HG03108 (cell line): ENCODE data around the gene ZBTB46.
"Not testable (repeated sequence)": the region's sequence is repeated elsewhere in the genome, so short reads cannot be mapped to it uniquely, and the experiment has no call there.

Experiments
- ATAC-seq: cut with Tn5 transposase; IDR thresholded peaks from one replicate; pipeline ENCODE4 v1.9.1; 2021; ENCODE audit warnings: moderate library complexity; ENCODE audit not compliant: unreplicated experiment

Gene ZBTB46

DNA sequence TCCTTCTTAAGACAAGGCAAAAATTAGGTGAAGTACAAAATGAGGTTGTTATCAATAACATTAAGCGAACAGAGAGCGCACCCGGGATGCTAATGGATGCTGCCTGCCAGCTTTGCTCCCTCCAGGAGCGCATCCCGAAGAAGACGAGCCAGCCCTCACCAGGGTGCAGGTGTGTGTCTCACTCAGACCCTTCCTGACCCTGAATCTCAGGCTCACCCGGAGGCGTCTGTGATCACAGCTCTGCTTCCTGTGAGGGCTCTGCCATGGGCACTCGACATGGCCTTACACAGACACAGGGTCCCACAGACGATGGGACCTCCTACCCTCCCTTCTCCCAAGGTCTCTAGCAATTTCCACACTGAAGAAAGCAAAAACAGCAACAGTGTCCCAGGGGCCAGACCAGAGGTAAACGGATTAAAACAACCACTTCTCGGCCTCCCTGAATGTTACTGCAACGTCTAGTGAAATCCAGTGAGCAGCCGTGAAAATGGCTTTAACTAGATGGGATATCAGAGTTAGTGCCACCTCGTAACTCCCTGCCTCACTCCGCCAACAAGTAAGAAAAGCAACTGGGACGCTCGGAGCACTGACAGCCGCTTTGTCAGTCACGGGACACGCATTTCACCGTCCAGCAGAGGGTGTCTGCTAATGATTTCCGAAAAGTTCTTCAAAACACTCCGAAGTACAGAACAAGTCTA, 11.7 kb downstream of the ZBTB46 start:
- ATAC-seq, result no peak

DNA sequence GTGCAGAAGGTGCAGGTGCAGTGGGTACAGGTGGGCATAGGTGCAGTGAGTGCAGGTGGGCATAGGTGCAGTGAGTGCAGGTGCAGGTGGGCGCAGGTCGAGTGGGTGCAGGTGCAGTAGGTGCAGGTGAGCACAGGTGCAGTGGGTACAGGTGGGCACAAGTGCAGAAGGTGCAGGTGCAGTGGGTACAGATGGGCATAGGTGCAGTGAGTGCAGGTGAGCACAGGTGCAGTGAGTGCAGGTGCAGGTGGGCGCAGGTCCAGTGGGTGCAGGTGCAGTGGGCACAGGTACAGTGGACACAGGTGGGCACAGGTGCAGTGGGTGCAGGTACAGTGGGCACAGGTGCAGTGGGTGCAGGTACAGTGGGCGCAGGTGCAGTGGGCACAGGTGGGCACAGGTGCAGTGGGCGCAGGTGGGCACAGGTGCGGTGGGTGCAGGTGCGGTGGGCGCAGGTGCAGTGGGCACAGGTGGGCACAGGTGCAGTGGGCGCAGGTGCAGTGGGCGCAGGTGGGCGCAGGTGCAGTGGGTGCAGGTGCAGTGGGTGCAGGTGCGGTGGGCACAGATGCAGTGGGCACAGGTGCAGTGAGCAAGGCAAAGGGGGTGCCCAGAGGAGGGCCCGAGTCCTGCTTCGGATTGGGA, 15.3 kb downstream of the ZBTB46 start:
- ATAC-seq, result no peak

DNA sequence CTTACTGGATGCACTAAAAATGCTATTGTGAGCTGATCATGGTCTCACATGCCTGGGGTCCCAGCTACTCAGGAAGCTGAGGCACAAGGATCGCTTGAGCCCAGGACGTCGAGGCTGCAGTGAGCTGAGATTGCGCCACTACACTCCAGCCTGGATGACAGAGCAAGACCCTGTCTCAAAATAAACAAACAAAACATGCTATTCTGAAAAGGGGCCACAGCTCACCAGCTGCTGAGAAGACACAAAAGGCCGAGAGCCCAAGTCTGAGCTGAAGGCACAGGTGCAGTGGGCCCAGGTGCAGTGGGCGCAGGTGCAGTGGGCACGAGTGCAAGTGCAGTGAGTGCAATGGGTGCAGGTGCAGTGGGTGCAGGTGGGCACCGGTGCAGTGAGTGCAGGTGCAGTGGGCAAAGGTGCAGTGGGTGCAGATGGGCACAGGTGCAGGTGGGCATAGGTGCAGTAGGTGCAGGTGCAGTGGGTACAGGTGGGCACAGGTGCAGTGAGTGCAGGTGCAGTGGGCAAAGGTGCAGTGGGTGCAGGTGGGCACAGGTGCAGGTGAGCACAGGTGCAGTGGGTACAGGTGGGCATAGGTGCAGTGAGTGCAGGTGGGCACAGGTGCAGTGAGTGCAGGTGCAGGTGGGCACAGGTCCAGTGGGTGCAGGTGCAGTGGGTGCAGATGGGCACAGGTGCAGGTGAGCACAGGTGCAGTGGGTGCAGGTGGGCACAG, 16.0 kb downstream of the ZBTB46 start:
- no peak for ATAC-seq

DNA sequence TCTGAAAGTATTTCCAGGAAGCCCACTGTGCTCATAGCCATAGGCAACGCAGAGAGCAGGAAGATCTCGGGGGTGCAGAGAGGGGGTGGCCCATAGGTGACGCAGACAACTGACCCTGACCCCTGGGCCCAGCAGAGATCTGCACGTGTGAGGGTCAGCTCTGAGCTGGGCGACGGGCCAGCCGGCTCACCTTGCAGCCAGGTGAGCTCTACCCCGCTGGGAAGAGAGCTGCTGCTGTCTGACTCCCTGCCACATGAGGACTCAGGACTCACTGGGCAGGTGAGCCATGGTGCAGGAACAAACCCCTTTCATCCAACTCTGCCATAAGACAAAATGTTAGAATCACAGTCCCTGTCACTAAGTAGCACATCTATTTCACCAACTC, 19.6 kb downstream of the ZBTB46 start:
- ATAC-seq, result no peak

DNA sequence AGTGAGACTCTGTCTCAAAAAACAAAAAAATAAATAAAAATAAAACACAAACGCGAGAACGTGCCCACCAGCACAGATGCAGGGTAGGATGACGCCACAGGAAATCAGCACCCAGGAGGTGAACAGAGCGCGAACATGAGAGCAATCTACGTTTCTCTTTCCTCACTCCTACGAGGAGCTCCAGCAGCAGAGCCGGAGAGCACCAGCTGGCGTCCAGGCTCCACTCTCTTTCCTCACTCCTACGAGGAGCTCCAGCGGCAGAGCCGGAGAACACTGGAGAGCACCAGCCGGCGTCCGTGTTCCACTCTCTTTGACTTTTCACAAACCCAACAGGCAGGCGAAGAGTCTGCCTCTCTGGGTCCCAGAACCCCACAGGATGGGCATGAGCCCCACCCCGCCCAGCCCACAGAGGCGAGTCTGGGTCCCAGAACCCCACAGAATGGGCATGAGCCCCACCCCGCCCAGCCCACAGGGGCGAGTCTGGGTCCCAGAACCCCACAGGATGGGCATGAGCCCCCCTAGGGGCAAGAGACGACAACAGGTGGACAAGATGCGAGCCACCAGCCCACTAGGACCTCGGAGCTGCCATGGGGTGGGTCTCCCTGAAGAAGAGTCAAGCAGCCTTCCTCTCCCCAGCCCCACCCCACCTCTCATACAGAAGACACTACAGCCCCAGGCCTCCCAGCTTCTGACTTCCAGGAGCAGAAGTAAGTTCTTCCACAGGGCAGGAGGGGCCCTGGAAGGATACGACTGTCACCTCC, 20.2 kb downstream of the ZBTB46 start:
- ATAC-seq, result no peak

DNA sequence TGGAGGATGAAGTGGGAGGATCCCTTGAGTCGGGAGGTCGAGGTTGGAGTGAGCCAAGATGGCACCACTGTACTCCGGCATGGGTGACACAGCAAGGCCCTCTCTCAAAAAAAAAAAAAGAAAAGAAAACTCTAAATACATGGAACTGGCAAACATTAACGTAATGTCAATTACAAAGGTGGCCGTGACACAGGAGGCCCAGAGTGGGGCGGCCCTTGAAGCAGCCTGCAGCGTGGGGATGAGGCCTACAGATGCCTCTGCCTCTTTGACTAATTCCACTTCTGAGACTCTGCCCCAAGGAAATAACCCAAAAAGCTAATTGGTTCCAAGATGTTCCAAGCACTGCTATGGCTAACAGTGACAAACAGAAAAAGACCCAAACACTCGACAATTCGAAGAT, 21.2 kb downstream of the ZBTB46 start:
- no peak for ATAC-seq

DNA sequence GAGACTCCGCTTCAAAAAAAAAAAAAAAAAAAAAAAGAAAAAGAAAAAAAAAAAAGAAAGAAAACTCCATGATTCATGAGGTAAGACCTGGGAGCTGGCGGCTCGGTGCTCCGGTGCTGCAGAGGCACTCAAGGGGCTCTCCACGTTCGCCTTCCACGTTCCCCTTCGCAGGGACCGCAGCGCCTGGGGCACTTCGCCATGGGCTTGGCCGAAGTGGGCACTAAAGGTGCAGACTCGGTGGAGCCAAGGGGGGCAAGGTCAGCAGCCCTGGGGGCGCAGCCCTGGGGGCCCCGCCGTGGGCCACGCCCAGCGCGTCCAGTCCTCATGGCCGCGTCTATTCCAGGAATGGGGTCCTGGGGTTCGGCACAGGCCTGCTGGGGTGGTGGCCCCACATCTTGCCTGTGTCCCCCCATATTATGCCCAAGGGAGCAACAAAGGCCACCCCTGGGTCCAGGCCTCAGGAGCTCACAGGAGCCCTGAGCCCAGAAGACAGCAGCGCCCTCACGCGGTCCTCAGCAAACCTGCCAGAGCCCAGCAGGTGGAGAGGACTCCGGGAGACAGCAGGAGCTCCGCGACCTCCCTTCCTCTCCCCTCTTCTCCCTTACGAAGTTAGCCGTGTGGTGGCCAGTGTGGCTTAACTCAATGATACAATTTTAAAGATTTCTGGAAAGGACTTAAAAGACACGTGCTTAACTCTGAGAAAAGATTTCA, 21.9 kb downstream of the ZBTB46 start:
- no peak for ATAC-seq

DNA sequence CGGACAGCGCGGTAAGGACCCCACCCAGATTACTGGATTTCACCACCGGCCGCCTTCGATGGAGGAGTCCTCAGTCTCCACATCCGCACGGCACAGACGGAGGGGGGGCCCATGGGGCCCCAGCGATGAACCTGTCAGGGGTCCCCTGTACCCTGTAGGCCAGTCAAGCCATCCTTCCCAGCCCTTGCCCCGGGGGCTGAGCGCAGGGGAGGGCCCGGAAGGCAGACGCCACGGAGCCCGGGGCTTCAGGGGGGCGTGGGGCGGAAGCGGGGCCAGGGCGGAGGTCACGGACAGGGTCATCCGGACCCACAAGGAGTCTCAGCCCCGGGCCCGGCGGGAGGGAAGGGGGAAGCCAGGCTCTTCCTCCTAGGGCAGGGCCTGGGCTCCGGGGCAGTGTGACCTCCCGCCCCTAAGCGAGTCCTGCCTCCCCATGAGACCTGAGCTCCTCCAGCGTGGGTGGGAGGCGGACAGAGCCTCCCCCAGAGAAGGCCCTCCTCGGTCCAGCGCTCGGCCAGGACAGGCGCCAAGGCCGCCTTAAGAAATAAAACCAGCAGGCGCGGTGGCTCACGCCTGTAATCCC, 22.8 kb downstream of the ZBTB46 start:
- no peak for ATAC-seq

DNA sequence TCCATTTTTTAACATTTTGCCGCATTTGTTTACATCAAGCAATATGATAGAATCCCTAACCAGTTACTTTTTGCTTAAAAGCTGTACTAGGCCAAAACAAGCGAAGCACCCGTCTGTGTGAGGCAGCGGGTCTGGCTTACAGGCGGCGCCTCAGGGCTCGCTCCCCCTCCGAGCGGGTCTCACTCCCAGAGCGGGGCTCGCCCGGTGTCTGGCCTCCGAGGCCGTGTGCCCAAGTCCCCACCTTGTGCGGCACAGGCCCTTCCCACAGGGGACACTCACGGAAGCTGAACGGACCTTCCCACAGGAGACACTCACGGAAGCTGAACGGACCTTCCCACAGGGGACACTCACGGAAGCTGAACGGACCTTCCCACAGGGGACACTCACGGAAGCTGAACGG, 23.4 kb downstream of the ZBTB46 start:
- no peak for ATAC-seq

DNA sequence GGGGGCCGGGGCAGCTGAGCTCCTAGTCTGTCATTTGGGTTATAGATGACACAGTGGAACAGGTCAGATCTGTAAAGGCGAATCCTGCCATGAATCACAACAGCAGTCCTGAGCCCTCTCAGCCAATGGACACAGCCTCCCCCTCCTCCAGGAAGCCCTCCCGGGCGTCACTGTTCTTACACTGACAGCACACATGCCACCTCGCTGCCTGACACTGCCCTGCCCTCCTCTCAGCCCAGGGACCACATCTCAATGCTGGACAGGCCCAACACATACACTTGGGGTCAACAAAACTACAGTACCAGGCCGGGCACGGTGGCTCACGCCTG, 26.8 kb downstream of the ZBTB46 start:
- ATAC-seq, result no peak

DNA sequence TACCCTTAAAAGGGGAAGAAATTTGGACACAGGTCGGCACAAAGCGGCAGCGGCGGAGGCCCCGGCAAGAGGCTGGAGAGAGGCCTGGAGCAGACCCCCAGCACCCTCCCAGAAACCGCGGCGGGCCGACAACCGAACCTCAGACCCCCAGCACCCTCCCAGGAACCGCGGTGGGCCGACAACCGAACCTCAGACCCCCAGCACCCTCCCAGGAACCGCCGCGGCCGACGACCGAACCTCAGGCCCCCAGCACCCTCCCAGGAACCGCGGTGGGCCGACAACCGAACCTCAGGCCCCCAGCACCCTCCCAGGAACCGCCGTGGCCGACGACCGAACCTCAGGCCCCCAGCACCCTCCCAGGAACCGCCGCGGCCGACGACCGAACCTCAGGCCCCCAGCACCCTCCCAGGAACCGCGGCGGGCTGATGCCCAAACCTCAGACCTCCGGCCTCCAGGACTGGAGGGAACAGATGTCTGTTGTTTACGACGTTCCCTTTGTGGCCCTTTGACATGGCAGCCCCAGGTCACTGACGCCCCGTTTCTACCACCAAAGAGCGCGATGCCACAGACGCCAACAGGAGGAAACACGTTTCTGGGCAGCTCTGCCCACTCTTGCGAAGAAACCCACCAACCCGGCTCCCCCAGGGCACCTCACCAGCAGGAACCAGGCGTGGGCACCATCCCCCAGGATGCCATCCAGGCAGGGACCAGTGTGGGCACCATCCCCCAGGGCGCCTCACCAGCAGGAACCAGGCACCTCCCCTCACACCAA, 28.4 kb downstream of the ZBTB46 start:
- no peak for ATAC-seq

DNA sequence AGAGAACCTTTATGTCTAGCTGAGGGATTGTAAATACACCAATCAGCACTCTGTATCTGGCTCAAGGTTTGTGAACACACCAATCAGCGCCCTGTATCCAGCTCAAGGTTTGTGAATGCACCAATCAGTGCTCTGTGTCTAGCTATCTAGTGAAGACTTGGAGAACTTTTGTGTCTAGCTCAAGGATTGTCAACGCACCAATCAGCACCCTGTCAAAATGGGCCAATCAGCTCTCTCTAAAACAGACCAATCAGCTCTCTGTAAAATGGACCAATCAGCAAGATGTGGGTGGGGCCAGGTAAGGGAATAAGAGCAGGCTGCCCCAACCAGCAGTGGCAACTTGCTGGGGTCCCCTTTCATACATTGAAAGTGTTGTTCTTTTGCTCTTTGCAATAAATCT, 29.9 kb downstream of the ZBTB46 start:
- ATAC-seq, result not testable (repeated sequence)

DNA sequence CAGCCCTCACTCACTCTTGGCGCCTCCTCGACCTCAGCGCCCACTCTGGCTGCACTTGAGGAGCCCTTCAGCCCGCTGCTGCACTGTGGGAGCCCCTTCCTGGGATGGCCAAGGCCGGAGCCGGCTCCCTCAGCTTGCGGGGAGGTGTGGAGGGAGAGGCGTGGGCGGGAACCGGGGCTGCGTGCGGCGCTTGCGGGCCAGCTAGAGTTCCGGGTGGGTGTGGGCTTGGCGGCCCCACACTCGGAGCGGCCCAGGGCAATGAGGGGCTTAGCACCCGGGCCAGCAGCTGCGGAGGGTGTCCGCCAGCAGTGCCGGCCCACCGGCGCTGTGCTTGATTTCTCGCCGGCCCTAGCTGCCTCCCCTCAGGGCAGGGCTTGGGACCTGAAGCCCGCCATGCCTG, 30.7 kb downstream of the ZBTB46 start:
- not testable (repeated sequence) for ATAC-seq

DNA sequence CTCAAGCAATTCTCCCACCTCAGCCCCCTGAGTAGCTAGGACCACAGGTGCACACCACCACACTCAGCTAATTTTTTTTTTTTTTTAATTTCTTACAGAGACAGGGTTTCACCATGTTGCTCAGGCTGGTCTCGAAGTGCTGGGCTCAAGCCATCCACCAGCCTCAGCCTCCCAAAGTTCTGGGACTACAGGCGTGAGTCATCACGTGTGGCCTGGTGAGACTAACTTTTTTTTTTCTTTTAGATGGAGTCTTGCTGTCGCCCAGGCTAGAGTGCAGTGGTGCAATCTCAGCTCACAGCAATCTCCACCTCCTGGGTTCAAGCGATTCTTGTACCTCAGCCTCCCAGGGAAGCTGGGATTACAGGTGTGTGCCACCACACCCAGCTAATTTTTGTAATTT, 31.9 kb downstream of the ZBTB46 start:
- ATAC-seq, result not testable (repeated sequence)

DNA sequence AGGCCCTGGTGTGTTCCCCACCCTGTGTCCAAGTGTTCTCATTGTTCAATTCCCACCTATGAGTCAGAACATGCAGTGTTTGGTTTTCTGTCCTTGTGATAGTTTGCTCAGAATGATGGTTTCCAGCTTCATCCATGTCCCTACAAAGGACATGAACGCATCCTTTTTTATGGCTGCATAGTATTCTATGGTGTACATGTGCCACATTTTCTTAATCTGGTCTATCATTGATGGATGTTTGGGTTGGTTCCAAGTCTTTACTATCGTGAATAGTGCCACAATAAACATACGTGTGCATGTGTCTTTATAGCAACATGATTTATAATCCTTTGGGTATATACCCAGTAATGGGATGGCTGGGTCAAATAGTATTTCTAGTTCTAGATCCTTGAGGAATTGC, 33.9 kb downstream of the ZBTB46 start:
- ATAC-seq, result not testable (repeated sequence)

DNA sequence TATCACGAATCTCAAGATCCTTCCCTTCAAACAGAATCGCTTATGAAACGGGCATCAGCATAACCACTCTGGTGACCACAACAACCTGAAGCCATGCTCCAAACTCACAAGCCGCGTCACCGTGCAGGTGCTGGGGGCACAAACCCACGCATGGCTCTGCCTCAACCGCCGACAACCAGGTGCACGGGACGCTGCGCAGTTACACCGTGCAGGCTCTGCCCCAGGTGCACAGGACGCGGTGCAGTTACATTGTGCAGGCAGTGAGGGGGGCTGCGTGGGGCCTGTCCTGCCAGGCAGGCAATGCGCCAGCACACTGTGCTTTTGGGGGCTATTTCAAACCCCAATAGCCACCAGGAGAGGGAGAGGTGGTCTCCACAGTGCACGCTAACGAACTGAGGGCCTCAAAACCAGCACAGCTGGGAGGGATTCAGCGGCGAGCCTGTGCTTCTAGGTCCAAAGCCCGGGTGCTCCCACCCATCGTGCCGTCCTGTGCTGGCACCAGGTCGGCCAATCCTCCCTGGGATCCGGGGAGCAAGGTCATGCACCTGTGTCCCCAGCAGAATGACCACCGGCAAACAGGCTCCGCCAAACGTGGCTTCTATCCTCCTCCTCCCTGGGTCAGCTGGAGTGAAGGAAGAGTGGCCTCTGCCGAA, 35.8 kb downstream of the ZBTB46 start:
- no peak for ATAC-seq

DNA sequence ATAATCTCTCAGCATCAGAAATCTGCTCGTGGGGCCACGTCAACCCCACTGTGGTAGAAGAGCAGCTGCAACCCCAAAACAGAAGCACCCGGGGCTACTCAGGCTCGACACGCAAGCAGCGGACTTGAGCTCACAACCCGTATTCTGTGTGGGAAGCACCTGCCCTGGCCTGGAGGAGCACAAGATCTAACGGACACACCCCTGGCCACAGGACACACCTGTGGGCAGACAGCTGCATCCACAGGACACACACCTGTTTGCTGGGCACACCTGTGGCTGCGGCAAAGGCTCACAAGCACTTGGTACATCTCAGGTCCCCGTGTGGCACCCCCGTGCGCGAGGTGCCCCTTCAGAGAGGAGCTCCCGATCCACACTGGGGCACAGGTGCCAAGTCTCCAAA, 36.5 kb downstream of the ZBTB46 start:
- no peak for ATAC-seq

DNA sequence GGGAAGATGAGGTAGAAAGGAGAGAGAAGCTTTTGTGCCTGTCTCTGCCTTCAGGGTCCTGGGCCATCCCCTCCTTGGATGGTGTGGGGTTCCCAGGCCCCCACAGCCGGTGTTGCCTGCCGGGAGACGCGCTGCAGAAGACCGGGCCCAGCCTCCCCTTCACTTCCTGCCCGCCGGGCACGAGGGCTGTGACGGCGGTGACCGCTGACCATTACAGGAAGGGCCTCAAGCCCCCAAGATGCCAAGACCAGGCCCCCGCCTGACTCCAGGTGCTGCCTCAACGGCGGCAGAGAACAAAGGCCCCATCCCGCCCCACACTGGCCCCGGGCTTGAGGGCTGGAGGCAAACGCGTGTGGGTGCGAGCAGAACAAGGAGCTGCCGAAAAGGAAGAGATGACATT, 38.2 kb downstream of the ZBTB46 start:
- no peak for ATAC-seq

DNA sequence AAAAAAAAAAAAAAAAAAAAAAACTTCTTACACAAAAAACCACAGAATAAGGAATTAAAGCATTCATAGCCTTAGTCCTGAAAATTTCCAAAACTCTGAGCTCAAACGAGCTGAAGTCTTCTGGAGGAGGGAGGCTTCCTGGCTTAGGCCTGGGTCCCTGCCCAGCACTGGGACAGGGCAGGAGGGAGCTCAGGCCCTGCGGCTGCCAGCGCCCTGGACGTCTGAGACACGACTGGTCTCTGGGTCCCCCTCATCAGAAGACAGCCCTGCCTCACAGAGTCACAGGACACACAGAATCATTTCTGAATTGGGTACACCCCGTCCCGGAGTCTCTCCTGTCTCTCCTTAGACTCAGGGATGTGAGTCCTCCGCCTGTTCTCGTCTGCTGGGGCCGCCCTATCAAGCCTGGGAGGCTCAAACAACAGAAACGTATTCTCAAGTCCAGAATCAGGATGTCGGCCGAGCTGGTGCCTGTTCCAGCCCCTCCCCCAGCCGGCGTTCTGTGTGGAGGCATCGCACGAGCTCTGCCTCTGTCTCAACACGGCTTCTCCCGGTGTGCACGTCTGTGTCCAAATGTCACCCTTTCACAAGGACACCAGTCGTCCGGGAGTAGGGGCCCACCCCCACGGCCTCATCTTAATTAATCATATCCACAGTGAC, 39.4 kb downstream of the ZBTB46 start:
- ATAC-seq, result no peak
